Islet precursor cell (in vitro differentiated cells): ENCODE measurements around the gene ZFR2.

Experiments used
- DNase-seq: peaks from one replicate; pipeline ENCODE4 v3.0.0-alpha.2; 2018

The ZFR2 gene

DNA sequence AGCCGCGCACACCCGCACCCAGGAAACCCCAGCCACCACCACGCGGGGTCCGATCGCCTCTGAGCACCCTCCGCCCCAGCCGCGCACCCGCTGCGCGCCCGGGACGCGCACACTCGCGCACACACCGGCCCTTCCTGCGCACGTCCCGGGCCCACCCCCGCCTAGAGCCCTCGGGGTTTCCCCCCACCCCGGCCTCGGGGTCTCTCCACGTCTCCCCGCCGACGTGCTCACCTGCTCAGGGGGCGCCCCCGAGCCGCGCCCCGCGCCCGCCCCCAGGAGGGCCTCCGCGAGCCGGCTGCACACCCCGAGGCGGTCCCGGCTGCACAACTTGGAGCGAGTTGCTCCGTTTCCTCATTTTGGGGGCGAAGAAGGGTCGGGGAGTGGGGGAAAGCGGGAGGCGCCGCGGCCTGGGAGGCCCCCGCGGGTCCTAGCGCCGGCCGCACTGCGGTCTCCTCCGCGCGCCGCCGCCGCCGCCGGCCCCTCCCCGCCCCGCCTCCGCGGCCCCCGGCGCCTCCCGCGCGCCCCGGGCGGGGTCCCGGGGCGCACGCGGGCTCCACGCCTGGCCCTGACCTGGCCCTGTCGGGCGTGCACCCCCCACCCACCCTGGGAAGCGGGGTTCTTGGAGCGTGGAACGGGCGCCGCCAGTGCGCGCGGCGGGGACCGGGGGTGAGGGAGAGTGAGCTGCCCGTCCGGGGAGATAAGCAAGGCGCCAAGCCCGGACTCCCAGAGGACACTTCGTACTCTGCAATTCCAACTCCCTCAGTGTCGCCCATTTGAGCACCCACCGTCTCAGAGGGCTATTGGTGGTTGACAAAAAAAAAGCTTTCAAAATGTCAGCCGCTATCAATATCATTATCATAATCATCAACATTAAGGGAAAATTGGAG, 82.7 kb downstream of the ZFR2 start, which contains the start of gene MATK:
MATK (minus strand) TSS at position 444 of the 887 bp plus-strand sequence. CDS start 1,246 bp downstream, outside the sequence.
- DNase-seq = no peak

GRCh38 chr19:3785451-3785937, 83.3 kb downstream of the ZFR2 start:
- peak; percentile 45 for DNase-seq

DNA sequence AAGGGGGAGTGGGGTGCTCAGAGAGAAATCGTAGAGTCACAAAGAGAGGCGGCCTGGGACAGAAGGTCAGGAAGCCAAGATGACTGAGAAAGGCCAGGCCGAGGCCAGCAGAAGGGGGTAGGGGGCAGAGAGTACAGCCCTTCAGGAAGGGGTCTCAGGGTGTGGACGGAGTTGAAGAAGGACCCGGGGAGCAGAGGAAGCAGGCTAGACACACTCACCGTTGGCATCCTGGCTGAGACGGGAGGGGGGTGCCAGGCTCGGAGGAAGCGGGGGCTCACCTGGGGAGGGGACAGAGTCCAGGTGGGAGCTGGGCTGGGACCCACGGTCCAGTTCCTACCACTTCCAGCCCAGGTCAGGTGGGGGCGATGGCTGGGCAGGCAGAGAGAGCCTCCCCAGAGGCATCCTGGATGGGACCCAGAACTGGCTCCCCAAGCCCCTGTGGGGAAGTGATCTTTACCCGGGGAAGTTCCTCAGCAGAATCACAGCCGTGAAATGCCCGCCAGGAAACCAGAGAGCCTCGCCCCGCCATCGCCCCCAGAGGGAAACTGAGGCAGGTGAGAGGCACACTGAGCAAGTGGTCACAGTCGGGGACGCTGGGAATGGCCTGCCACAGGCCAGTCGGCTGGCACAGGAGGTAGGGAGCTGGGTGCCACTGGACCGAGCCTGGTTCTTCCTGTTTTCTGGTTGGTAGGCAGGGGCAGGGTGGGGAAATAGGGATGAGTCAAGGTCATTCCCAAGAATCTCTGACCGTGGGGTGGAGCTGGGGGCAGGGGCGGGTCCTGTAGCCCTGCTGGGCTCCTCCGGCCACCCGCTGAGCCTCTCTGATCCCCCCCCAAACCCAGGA, 84.0 kb downstream of the ZFR2 start:
- DNase-seq = peak; percentile 54

DNA sequence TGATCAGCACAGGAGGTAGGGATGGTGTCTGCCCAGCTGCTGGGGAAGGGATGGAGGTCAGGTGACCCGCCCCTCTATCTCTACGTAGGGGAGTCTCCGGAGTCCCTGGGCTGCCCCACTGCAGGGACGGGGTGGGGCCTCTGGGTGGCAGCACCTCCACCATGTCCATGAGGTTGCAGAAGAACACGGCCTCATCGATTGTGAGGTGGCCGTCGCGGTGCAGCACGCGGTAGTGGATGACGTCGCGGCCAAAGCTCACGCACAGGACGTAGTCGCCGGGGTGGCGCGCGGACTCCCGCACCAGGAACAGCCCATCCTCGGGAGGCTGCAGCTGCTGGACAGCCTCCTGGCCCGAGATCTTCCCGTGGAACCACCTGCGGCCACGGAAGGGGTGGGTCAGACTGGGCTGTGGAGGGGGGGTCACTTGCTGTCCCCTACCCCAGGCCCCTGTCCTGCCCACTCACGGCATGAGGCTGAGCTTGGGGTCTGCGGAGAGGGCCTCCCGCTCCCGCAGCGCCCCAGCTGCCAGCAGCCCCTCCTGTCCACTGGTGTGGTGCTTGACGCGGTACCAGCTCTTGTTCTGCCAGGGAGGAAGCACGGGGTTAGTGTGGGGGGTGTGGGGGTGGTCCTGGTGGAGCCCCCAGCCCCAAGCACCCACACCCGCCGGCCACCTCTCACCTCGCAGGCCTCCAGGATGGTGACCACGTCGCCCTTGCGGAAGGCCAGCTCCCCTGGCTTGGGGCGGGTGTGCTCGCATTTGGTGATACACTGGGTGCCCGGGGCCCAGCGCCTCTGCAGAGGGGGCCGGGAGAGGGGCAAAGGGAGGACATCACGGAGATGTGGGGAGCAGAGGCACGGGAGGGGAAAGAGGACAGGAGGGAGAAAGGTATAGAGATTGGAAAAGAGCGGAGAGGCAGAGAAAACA, 84.9 kb downstream of the ZFR2 start:
- DNase-seq = peak; percentile 70

- no peak for DNase-seq
Measured at GRCh38 chr19:3782903-3783302, 85.9 kb downstream of the ZFR2 start.

- no peak for DNase-seq
Measured at GRCh38 chr19:3782330-3782729, 86.5 kb downstream of the ZFR2 start.

GRCh38 chr19:3781603-3782002, 87.2 kb downstream of the ZFR2 start:
- DNase-seq = no peak

DNA sequence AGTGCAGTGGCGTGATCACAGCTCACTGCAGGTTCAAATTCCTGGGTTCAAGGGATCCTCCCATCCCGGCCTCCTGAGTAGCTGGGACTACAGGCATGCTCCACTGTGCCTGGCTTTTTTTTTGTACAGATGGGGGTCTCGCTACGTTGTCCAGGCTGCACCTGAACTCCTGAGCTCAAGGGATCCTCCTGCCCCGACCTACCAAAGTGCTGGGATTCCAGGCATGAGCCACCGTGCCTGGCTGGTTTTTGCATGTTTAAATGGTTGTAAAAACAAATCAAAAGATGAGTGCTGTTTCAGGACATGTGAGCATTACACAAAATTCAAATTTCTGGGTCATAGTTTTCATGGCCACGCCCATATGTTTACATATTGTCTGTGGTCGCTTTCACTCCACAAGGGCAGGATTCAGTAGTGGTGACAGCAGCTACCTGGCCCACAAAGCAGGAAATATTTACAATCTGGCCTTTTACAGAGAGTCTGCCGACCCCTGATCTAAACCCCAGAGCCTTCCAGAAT, 88.0 kb downstream of the ZFR2 start:
- DNase-seq = no peak

DNA sequence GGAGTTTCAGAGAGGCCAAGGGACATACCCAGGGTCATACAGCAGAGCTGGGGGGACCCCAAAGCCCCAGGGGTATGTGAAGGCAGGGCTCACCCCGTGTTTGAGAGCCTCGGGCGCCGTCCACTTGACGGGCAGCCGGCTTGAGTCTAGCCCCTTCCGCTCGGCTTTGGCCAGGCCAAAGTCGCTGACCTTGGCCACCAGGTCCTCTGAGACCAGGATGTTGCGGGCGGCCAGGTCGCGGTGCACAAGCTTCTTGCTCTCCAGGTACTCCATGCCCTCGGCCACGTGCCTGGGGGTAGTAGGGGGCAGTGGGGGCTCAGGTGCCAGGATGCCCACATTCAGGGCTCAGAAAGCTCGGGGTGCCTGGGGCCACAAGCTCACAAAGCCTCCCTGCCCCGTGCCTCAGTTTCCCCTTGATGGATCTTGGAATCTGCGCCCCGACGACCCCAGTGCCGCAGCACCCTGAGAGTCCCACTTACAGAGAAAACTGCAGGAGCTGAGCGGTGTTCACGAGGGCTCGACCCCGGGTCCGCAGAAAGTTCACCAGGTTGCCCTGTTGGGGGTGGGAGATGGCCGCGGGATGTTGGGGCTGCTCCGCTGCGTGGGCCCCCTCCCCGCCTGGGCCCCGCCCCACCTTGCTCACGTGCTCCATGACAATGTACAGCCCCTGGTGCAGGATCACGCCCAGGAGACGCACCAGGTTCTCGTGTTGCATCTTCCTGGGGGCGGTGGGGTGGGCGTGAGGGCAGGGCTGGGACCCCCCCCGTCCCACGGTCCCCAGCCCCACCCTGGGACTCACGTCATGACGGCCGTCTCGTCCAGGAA, 89.7 kb downstream of the ZFR2 start:
- peak; percentile 46 for DNase-seq

- no peak for DNase-seq
Measured at GRCh38 chr19:3778104-3778867, 90.6 kb downstream of the ZFR2 start.

GRCh38 chr19:3776479-3777040, 92.3 kb downstream of the ZFR2 start:
- no peak for DNase-seq

- no peak for DNase-seq
Measured at GRCh38 chr19:3775831-3776230, 93.0 kb downstream of the ZFR2 start.

DNA sequence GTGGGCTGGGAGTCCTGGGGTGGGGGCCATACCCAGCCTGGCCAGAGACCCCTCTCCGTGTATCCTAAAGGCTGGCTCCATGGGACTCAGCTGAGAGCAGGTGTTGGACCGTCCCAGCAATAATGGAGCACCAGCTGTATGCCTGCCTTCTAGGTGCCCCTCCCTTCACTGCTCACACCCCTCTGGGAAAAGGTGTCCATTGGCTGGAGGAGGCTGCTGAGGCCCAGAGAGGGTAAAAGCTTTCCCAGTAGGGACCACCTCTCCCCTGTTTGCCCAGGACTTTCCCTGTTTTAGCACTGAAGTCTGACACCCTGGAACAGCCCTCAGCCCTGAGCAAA, 93.5 kb downstream of the ZFR2 start:
- no peak for DNase-seq

- no peak for DNase-seq
Measured at GRCh38 chr19:3774621-3775373, 94.0 kb downstream of the ZFR2 start.

GRCh38 chr19:3773814-3774515, 94.9 kb downstream of the ZFR2 start:
- DNase-seq = no peak

- DNase-seq = no peak
Measured at GRCh38 chr19:3771906-3772455, 96.9 kb downstream of the ZFR2 start, which contains the start of gene RAX2. Gene RAX2, minus strand, starts transcription at chr19:3772228. Its CDS starts 486 bp downstream, at chr19:3771742.

DNA sequence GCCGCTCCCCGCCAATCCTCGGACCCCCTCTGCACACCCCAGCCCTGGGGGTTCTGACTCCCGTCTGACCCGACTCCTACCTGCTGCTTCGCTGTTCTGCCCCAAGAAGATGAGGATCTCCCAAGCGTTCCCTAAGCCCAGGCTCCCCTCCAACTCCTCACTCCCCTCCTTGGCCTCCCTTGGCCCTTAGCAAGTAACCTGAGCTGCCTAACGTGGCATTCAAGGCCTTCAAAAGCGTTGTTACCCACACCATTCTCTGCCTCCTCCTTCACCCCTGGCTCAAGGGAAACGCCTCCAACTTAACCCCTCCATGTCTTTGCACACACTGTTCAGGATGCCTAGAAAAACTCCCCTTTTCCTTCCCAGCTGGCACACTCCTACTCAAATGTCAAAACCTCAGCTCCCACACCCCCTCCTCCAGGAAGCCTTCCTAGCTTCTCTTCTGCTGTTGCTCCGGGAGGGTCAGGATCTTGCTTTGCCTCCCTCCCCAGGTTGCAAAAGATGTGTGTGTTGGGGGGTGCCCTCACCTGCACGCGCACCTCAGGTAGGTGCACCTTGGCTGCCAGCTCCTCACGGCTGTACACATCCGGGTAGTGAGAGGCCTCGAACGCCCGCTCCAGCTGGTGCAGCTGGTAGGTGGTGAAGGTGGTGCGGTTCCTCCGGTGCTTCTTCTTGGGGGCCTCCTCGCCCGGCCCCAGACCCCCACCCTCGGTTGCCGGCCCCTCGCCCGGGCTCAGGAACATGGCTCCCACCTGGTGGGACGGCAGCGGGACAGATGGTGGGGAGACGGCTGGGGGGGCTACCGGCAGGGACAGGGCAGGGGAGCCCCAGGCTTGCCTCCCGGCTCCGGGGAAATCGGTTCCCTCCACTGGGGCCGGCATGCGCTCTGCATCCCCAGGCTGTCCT, 97.6 kb downstream of the ZFR2 start:
- DNase-seq = no peak
